ENCODE data around the gene TTC7B.
A peak's percentile ranks its signal among the peaks of the same experiment; 100 is the strongest.

The TTC7B gene

DNA sequence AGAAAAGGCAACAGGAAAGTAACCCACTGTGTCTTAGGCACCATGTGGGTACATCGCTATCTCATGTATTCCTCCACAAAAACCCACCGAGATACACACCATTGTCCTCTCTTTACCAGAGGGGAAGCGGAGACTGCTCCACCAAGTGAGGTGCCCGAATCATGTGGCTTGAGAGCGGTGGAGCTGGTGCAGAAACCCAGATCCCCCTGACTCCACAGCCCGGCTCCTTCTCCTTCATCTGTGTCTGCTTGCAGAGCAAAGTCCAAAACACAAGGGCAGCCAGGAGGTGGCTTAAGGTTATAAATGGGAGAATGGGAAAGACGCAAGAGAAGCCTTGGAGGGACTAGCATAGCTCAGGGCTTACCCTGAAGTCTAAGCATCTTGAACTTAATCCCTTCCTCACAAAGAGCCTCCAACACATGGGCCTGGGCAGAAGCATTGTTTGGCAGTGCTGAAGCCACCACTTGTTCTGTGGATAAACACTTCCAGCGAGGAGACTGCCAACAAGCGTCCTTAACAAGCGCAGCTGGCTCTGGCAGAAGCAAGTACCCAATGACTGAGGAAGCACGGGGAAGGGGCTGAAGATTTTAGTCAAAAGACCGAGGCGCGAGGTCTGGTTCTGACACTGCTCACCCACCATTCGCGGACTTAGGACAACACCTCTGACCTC lies 83.0 kb downstream of the TTC7B start:
- DNase-seq, result no peak

DNA sequence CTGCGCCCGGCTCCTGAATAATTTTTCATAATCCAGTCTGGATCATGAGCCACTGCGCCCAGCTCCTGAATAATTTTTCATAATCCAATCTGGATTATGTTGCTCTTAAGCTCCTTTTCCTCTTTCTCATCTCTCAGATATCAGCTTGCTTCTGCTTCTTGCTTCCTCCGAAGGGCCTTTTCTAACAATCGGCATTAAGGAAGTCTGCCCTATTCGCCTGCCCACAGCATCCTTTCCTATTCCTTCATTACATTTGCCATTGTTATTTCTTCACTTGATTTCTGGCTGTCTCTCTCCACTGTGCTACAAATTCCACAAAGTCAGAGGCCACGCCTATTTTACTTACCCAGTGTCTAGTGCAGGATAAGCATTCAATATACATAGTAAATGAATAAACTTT lies 83.5 kb downstream of the TTC7B start:
- no peak for DNase-seq

DNA sequence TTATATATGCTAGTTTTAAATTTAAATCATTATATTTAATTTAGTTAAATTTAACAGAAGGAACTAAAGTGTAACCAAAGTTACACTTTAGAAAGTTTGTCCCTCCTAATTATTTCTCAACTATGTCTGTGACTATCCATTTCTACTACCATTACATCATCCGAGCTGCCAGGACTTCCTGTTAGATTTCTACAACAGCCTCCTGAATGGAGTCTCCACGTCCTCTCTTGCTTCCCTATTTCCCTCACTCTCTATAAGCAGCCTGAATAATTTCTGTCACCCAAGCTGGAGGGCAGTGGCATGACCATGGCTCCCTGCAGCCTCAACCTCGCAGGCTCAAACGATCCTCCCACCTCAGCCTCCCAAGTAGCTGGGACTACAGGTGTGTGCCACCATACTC lies 84.1 kb downstream of the TTC7B start:
- DNase-seq, result peak; percentile 91

DNA sequence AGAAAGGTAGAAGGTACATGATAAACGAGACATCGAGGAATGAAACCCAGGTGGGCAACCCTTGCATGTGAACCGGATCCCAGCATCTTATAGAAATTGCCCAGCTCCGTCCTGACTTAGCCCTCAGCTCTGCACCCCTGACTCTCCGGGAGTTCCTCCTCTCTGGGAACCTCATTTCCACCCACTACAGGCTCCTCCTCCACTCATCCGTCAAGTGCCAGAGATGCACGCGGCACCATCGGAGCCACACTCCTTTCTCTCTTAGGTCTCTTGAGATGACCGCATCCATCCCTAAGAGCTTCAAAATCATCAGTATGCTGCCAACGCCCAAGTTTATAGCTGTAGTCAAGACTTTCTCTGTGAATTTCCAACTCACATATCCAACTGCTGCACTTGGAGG lies 84.7 kb downstream of the TTC7B start:
- DNase-seq, result no peak

DNA sequence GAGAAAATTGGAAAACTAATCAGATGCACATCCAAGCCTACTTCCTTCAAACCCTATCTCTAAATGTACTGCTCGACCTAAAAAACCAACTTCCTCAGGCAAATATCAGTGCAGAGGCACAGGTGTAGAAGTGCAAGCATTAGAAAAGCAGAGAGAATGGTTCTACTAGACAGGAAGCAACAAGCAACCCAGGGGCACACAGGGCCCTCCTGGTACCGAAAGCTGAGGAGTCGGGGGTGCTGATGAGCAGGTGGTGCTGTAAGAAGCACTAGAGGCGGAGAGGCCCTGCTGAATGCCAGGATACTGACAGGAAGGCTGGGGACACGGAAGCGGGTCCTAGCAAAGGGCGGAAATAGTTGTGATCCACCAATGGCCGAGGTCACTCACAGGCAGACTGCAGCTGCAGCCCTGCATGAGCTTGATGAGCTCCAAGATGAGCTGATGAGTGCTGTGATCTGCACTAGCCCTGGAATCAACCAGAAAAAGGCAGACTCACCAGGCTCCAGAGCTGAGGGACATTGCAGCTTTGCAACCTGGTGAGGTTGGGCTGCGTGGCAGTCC lies 85.9 kb downstream of the TTC7B start:
- DNase-seq, result no peak

DNA sequence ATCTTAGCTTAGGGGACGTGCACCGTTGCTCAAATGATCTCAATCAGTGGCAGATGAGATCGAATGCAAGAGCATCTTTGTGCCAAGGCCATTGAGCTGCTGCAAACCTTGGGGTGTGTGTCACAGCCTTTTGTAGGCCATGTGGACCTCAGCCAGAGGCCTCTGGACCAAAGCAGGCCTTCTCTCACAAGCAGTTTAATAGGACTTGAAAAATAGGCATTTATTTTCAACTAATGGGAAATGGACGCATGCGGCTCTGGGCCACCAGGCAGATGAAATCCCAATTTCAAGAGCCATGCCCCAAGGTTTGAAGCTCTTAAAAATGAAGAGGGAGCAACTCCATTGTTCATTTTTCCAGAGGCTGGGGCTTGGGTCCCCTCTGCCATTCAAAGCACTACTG lies 87.3 kb downstream of the TTC7B start:
- no peak for DNase-seq

DNA sequence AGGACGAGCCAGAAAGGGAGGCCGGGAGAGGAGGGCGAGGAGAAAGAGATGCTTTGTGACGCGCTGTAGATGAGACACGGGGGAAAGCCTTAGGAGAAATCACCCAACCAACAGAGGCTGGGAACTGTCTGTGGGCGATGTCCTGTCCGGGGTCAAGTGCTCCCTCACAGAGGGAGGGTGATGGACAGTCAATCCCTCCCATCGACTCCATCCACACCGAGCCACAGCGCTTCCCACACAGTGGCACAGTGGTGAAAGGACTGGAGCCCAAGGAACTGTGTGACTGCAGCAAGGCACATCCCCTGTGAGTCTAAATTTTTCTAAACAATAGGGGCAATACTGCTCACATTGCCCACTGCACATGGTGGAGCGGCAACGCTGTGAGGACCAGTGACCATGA lies 89.1 kb downstream of the TTC7B start:
- no peak for DNase-seq

DNA sequence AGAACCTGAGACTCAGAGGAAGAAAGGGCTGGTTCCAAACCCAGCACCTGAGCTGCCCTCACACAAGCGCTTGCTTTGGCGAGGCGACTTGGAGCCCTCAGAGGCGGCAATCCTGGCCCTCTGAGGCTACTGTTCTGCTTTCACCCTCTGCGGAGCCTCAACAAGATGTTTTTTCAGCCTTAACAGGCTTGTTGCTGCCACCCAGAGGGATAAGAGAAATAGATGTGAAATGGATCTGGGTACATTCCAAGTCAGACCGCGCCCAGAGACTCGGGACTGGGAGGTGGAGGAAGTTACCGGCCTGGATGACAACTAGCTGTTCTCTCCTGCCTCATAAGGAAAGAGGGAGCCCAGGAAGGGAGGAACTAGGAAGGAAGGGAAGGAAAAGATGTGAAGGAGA lies 89.6 kb downstream of the TTC7B start:
- no peak for DNase-seq

DNA sequence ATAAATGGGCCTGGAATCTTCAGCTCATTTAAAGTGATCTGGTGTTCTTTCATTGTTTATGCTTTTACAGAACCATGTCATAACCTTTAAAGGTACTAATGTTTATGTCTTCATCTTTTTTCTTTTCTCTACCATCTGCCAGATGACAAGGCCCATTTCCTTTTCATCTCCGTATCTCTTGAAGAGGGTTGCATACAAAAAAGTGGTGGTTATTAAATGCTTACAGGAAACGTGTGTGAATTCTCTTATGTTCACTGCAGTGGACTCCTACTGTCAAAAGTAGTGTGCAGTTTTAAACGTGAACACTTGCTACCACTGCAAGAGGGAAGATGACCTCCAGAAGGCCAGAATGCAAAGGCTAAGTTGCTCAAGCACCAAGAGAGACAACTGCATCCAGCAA lies 91.4 kb downstream of the TTC7B start:
- DNase-seq, result no peak

DNA sequence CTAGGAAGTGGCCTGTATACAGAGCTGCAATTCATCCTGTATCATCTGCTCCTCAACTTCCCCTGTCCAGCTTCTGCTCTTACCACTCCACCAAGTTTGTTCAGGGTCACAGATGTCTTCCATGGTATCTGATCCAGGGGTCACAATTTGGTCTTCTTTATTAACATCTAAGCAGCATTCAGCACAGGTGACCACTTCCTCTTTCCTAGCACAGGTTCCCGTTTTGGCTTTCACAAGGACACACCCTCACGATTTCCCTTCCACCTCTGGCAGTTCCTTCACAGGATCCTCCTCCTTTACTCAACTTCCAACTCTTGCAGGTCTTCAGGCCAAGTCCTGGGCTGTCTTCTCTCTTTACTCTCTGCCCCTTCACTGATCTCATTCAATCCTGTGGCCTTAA lies 93.6 kb downstream of the TTC7B start:
- peak in 1 of 2 experiments; percentile 12 for DNase-seq

DNA sequence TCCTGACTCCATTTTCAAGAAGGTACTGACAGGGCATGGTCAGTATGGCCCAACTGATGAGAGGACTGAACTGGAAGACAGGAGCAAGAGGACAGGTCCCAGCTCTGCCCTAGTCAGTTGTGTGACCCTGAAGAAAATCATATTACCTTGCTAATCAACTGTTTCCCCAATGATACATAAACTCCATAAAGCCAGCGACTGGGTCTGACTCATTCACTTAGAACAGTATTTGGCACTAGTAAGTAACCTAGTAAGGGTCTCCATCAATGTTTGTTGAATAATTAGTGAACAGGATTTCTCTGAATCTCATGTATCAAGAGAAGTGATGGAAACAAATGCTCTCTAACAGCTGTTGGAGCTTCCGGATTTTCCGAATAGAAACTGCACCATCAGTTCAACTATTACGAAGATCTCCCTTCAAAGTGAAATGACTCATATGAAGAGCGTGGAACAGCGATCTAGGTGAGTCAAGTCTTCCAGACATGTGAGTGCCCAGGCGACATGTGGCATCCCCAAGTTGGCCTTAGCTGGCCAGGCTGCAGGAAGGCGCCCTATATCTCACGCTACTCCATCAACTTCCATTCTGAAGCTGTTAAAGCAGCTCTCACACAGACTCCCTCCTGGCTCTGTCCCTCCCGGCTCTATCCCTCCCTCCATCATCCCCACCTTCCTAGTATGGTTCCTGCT lies 94.5 kb downstream of the TTC7B start:
- no peak for DNase-seq

DNA sequence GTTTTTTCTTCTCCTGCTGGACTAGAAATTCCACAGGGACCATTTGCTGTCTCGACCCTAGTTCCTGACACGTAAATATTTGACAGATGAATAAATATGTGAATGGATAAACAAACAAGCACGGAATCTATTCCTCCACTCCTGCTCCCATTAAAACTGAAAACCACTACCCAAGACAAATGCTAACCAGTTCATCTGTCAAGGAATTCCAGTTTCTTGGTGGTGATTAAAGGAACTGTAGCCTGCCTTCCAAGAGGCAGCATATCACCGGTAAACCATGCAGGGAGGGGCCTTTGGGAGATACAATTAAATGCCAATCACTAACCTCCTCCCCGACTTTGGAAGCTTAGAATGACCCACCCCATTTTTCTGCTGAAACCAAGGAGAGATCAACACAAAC lies 95.4 kb downstream of the TTC7B start:
- DNase-seq, result no peak

DNA sequence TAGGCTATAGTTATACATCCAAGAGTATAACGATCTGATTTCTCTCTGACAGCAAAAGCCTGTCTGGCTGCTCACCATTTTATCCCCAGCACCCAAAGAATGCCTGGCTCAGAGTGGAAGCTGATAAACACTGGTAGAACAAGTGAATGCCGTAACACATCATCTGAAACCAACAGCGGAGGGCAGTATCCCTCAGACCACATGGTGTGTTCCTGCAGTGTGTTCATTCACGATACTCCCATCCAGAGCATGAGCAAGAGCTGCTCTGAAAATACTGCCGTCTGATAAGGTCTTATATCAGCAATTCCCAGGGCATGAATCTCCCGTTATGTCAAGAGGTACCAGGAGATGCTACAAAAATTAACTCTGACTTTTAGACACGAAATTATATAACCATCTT lies 95.9 kb downstream of the TTC7B start:
- DNase-seq, result no peak

DNA sequence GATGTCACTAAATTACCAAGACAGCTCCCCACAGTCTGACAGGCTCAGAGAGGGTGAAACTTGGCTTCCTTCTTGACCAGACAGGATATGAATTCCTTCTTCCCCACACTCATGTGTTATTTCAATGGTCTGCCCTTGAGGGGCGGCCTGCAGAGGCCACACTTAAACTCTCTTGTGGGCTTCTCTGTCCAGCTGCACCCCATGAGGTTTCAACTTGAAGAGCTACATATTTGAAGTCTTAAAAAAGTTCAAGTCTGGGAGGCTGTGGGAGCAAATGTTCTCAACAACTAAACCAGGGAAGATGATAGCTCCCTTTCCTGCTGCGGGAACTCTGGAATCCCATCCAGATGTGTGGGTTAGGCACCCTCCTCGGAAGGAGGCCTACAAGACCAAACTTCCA lies 98.3 kb downstream of the TTC7B start:
- DNase-seq, result no peak

DNA sequence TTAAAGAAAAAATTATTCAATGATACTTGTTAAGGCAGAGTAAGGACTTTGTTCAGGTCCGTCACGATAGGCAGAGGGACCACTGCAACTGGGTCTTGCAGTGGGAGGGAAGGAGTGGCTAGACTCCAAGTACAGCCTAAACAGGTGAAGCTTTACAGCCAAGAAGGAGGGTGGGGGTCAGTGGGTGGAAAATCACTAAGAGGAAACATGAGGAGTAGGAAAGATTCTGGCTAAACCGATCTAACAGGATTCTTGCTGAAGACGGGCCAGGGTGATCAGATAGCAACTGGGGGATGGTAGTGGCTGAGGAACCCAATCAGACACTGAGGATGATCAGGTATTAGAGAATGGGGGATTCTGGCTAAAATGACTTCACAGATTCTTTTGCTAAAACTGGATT lies 100.2 kb downstream of the TTC7B start:
- no peak for DNase-seq

DNA sequence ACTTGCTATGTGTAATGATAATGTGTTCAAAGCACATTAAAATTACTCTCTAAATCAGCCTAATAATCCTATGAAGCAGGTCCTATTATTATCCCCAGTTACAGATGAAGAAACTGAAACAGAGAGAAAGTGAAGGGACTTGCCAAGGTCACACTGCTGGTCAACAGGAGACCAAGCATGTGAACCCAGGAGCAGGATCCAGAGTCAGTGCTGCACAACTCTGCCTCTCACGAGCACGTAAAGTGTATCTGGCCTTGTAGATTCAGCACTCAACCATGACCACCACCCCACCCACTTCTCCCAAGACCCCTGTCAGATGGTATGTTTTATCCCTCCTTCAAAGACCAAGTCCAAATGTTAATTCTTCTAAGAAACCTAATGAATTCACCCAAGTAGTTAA lies 100.7 kb downstream of the TTC7B start:
- no peak for DNase-seq

DNA sequence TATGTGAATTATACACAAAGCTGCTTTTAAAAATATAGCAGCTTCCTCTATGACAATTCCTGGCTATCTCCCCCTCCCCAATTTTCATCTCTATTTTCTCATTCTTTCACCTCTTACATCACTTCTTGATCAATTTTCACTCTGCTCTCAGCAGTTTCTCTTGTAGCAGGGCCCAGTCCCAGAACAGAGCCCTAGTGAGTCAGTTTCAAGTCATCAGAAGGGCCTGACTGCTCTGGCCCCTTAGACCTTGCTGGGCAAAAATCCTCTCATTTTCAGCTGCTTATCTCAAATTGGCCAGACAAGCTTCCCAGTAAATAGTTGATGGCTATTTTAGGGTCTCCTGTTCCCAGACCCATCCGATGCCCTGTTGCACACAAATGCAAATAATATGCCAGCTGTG lies 101.4 kb downstream of the TTC7B start:
- DNase-seq, result no peak

DNA sequence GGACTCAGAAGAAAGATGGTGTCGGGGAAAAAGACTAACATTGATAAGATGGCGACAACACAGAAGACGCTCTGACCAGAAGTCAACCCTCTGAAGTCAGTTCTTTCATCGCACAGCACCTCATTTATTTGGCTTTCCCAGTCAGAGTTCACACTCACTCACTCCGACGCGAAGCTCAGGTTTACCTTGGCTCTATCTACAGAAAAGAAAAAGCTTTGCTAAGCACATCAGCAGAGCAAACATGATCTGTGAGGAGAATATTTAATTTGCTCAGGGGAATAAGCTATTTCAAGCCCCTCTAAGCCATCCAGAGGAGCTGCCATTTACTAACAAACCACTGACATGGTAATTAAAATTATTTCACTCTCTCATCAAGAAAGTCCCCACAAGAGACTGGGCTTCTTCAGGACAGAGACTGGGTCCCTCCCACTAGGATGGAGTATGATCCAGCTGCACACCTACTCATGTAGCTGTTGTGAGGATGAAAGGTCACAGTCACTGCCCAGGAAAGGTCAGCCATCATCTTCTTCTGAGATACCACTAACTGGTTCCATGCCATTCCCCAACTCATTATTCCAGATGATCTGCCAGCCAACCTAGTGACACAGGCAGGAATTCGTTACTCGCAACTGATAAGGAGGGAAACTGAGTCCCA lies 111.4 kb downstream of the TTC7B start:
- DNase-seq, result no peak

DNA sequence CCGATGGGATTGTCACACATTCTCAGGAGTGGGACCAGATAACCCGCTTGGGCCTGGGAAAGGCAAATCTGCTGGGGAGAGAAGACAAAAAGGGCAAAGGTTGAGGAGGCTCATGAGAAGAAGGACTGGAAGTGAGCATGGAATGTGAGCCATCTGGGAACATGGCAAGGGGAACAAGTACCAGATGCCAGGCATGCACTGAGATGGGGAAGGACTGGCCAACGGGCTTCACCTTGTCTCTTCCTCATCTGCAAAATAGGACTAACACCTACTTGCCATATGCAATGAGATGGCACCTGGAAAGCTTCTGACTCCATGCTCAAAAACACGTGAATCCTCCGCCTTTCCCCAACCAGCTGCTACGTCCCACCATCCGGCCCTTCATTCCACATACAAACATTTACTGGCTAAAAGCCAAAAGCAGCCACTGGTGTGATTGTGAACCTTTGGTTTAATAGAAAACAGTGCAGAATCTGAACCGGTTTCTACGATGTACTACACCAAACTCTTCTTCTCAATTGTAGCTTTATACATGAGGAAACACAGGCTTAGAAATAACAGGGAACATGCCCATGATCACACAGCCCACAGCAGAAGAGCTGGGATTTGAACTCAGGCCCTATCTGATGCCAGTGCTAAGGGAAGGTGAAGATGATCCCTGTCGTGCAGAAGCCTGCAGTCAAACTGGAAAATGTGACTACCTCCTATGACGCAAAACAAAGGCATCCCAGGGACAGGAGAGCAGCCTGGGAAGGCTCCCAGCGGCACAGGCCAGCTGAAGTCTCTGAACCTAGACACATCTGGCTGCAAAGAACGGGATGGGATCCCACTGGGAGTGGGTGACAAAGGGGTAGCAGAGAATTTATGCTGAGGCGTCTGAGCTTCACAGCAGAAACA lies 112.1 kb downstream of the TTC7B start:
- DNase-seq, result no peak

DNA sequence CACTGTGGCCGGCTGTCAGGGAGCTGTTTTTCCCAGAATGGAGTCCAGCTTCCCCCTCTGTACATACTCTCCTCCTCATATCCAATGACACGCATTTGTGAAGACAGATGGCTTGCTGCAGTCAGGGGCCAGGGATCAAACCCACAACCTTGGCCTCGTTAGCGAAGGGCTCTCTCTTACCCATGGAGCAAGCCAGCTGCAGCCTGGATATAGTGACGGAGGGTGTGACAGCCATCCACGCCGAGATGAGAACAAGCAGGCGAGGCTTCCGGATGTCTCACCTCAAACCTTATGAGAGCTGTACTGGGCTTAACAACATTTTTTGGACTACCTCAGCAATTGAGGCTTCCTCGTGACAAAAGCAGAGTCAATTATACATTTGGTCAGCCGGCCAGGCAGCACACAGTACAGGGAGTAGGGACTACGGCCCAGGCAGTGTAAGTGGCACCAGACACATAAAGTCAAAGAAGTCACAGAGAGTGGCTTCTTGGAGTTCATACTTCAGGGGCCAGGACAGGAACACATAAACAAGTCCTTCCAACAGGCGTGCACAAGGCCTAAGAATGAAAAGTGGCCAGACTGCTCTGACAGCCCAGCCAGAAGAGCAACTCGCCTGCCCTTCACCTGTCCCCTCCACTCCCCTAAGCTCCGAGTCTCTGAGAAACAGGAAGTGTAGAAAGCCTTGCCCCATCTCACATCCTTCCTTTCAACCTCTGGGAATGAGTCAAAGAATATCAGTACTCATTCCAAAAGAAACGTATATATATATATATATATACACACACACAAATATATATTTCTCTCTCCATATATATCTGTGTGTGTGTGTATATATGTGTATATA lies 115.1 kb downstream of the TTC7B start:
- peak; percentile 14 to 29 for DNase-seq

DNA sequence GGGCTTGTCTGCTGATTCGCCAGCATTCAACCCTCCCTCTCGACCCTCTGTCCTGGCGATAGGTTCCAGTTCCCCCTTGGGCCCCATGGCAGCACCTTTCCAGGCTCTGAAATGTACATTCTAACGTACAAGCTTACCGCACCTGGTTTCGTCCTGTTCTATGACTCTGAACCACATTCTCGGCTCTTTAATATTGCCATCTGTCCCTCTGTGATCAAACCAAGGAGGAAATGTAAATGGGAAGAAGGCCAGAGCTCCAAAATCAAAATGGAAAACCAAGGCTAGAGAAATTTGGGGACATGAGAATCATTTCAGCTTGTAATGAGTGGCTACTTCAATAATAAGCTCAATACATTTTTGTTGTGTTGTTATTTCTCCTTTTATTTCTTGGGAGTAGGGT lies 117.2 kb downstream of the TTC7B start:
- no peak for DNase-seq

DNA sequence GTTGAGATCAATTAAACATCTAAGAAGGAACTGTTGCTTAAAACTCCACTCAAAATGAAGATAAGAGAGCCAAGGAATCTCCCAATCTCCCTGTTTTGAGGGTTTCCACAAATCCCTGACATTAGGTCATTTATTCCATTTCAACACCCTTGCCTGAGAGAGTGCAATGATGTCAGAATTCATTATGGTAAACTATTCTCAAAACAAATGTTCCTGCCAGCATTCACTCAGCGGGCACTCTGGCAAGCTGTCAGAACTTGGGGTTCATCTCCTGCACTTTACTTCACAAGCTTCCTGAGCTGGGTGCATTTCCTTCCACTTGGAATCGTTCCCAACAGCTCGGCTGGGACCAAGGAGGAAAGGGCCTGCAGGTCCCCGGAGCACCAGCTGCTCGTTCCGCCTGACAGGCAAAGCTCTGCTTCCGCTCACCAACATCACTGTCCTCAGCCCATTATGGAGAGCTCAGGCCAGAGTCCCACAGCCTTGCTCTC lies 117.8 kb downstream of the TTC7B start:
- DNase-seq, result no peak
